PC-9 (cell line): ENCODE measurements around the gene OGFRL1. TPM values are rescaled to one million over a fixed set of nuclear protein-coding genes. Genes with fewer than 3 reads are reported as not detected.

Experiments
- BruUV-seq: library from RNA; stranded (reverse); fragments of 400-500 nt; replicated peaks from 2 replicates; lab custom pipeline; 2021; lab: Mats Ljungman, UMichigan
- CTCF ChIA-PET: fragments of 300-600 bp; sonication (Branson Sonifier 250); formaldehyde crosslinking; loops from one replicate; lab custom pipeline; 2022; ENCODE audit warnings: antibody characterized with exemption; lab: Charles Lee
- POLR2A ChIA-PET: fragments of 300-600 bp; sonication (Branson Sonifier 250); formaldehyde crosslinking; loops from one replicate; lab custom pipeline; 2022; ENCODE audit warnings: antibody characterized with exemption; ENCODE audit not compliant: unreplicated experiment; lab: Charles Lee
- DNase-seq, 2 experiments: peaks; one replicate each; pipeline versions ENCODE4 v3.0.0 to v3.0.0-alpha.2; 2015 to 2022; ENCODE audit warnings: mixed read lengths in 1 of 2
- H2AFZ ChIP-seq: fragments of 200-600 bp; sonication (generic); 2 replicates; pipeline ENCODE4 v1.8.1; 2017; ENCODE audit warnings: antibody characterized with exemption
- H3F3A ChIP-seq: fragments of 200-600 bp; sonication (generic); 2 replicates; pipeline ENCODE4 v1.8.1; 2017; ENCODE audit warnings: antibody characterized with exemption, mild to moderate bottlenecking, low read depth; ENCODE audit not compliant: insufficient read depth
- H3K27ac ChIP-seq: fragments of 200-600 bp; sonication (generic); 2 replicates; pipeline ENCODE4 v1.6.1; 2016; ENCODE audit warnings: mixed run types
- H3K27me3 ChIP-seq: fragments of 200-600 bp; sonication (generic); 2 replicates; pipeline ENCODE4 v1.6.1; 2016; ENCODE audit warnings: low read depth, mixed run types; ENCODE audit not compliant: insufficient read depth
- H3K36me3 ChIP-seq: fragments of 200-600 bp; sonication (generic); 2 replicates; pipeline ENCODE4 v1.6.1; 2016; ENCODE audit warnings: low read depth, mixed run types
- H3K4me1 ChIP-seq: fragments of 200-600 bp; sonication (generic); replicated peaks from 2 replicates; pipeline ENCODE4 v1.6.1; 2016; ENCODE audit warnings: mixed run types; ENCODE audit not compliant: insufficient read depth
- H3K4me2 ChIP-seq: fragments of 200-600 bp; sonication (generic); 2 replicates; pipeline ENCODE4 v1.6.1; 2017; ENCODE audit warnings: mixed run types
- H3K4me3 ChIP-seq: fragments of 200-600 bp; sonication (generic); 2 replicates; pipeline ENCODE4 v1.6.1; 2016; ENCODE audit warnings: mixed run types
- H3K79me2 ChIP-seq: fragments of 200-600 bp; sonication (generic); 2 replicates; pipeline ENCODE4 v1.6.1; 2017; ENCODE audit warnings: low read depth, mixed run types
- H3K9me2 ChIP-seq: fragments of 200-600 bp; sonication (generic); 2 replicates; pipeline ENCODE4 v1.8.1; 2017; ENCODE audit warnings: mild to moderate bottlenecking; ENCODE audit not compliant: insufficient read depth
- H3K9me3 ChIP-seq: fragments of 200-600 bp; sonication (generic); 2 replicates; pipeline ENCODE4 v1.8.1; 2016; ENCODE audit warnings: low read depth; ENCODE audit not compliant: insufficient read depth
- H4K20me1 ChIP-seq: fragments of 200-600 bp; sonication (generic); 2 replicates; pipeline ENCODE4 v1.8.1; 2017; ENCODE audit not compliant: insufficient read depth
- EZH2 ChIP-seq: fragments of 200-600 bp; sonication (generic); IDR thresholded peaks from 2 replicates; pipeline ENCODE4 v1.8.0; 2017; ENCODE audit warnings: antibody characterized with exemption, low read depth
- intact Hi-C: fragments of 100-400 bp; cut with micrococcal nuclease; formaldehyde crosslinking; loops from one replicate; pipeline ENCODE4 v1.10.0; 2022; ENCODE audit not compliant: unreplicated experiment
- total RNA-seq: library from RNA; stranded (reverse); gene quantifications from 2 replicates; pipeline ENCODE4 v1.2.3, GENCODE V29; 2021
- TF ChIP-seq, protein P1 (sequence below): fragments of 200-600 bp; sonication (generic); conservative IDR thresholded peaks from 2 replicates; pipeline ENCODE4 v1.6.1; 2017; ENCODE audit warnings: mixed run types, antibody characterized with exemption, mild to moderate bottlenecking, moderate library complexity

Gene OGFRL1
- total RNA-seq, 1 experiment from 2014 or later: 11.0 TPM

DNA sequence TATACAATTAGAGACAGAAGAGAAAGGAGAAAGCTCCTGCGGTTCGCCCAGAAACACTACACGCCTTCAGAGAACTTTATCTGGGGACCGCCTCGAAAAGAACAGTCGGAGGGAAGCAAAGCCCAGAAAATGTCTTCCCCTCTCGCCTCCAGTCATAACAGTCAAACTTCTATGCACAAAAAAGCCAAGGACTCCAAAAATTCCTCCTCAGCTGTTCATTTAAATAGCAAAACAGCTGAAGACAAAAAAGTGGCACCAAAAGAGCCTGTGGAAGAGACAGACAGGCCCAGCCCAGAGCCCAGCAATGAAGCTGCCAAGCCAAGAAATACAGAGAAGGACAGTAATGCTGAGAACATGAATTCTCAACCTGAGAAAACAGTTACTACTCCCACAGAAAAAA, 12.9 kb downstream of the OGFRL1 start:
- H3F3A ChIP-seq: peaks cover 19% of the 10 kb centered on the region; the same call in 1 of the 2 replicates
- CTCF ChIA-PET: no interaction called here
- no peak overlapping the region for H2AFZ ChIP-seq
- H3K79me2 ChIP-seq: no peaks in the 10 kb centered on the region
- POLR2A ChIA-PET: no interaction called here
- no peaks in the 10 kb centered on the region for H3K27me3 ChIP-seq
- no peak for TF ChIP-seq EZH2
- TF ChIP-seq, protein P1, sequence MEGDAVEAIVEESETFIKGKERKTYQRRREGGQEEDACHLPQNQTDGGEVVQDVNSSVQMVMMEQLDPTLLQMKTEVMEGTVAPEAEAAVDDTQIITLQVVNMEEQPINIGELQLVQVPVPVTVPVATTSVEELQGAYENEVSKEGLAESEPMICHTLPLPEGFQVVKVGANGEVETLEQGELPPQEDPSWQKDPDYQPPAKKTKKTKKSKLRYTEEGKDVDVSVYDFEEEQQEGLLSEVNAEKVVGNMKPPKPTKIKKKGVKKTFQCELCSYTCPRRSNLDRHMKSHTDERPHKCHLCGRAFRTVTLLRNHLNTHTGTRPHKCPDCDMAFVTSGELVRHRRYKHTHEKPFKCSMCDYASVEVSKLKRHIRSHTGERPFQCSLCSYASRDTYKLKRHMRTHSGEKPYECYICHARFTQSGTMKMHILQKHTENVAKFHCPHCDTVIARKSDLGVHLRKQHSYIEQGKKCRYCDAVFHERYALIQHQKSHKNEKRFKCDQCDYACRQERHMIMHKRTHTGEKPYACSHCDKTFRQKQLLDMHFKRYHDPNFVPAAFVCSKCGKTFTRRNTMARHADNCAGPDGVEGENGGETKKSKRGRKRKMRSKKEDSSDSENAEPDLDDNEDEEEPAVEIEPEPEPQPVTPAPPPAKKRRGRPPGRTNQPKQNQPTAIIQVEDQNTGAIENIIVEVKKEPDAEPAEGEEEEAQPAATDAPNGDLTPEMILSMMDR: no peak
- no peak overlapping the region for H3K4me2 ChIP-seq
- DNase-seq: no peak
- H3K9me2 ChIP-seq: no peaks in the 10 kb centered on the region
- intact Hi-C loops: no loop called here
- H3K9me3 ChIP-seq: no peaks in the 10 kb centered on the region
- peaks cover 18% of the 10 kb centered on the region for H3K4me1 ChIP-seq
- no peak overlapping the region for H3K27ac ChIP-seq
- H4K20me1 ChIP-seq: no peaks in the 10 kb centered on the region
- peaks cover 13% of the 10 kb centered on the region for H3K36me3 ChIP-seq
- BruUV-seq: no TSS peak
- H3K4me3 ChIP-seq: no peak overlapping the region

DNA sequence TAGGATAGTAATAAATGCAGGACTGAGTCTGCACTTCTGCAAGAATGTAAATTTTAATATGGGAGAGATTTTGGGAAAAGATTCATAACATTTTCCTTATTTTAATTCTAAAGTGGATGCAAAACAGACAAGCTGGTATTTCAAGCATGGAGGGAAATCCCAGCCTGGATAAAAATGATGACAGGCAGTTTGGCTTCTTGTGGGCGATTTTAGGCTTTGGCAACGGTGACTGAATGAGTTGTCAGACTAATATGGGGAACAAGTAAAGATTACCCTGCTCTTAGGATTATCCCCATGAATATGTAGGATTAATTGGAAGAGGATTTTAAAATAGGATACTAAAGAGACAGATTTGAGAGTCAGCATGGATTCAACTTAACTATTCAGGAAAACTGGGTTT, 21.0 kb downstream of the OGFRL1 start:
- POLR2A ChIA-PET: no interaction called here
- no peak overlapping the region for H3K4me3 ChIP-seq
- H3K9me2 ChIP-seq: no peaks in the 10 kb centered on the region
- no peaks in the 10 kb centered on the region for H4K20me1 ChIP-seq
- H3K36me3 ChIP-seq: 0 out of 2 replicates have a peak, but pooled peaks cover 4% of the 10 kb centered on the region
- H3K79me2 ChIP-seq: no peaks in the 10 kb centered on the region
- no peak overlapping the region for H2AFZ ChIP-seq
- no peak for DNase-seq
- no peaks in the 10 kb centered on the region for H3K9me3 ChIP-seq
- H3K4me2 ChIP-seq: no peak overlapping the region
- TF ChIP-seq EZH2: no peak
- CTCF ChIA-PET: interaction anchor here (0.7 kb wide), 1 partner anchor 1368 kb away, joined by 4 read pairs; no protein-coding TSS in a partner anchor
- H3K27ac ChIP-seq: no peak overlapping the region
- no peaks in the 10 kb centered on the region for H3K27me3 ChIP-seq
- no TSS peak for BruUV-seq
- no peaks in the 10 kb centered on the region for H3F3A ChIP-seq
- intact Hi-C loops: no loop called here
- no peaks in the 10 kb centered on the region for H3K4me1 ChIP-seq

DNA sequence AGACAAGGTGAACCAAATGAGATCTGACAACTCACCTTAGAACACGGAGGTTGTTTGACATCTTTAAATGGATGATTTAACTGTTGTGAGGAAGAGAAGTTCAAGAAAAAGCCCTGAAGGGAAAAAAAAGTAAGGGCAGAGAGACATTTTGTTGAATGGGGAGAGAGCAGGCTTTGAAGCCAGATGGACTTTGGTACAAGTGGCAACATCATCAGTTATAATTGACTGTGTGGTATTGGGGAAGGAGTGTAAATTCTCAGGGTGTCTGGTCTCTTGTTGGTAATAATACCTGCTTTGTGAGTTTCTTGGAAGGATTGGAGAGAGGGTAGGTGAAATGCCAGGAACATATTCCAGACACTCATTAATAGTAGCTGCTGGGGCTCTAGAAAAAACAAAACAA, 21.6 kb downstream of the OGFRL1 start:
- POLR2A ChIA-PET: no interaction called here
- CTCF ChIA-PET: interaction anchor here (0.7 kb wide), 1 partner anchor 1367 kb away, joined by 4 read pairs; no protein-coding TSS in a partner anchor
- no peaks in the 10 kb centered on the region for H3K9me2 ChIP-seq
- no peaks in the 10 kb centered on the region for H4K20me1 ChIP-seq
- no peaks in the 10 kb centered on the region for H3K79me2 ChIP-seq
- no peak overlapping the region for H3K4me3 ChIP-seq
- no peak overlapping the region for H2AFZ ChIP-seq
- no peaks in the 10 kb centered on the region for H3K9me3 ChIP-seq
- intact Hi-C loops: no loop called here
- no peak for DNase-seq
- TF ChIP-seq EZH2: no peak
- TF ChIP-seq, protein P1: no peak
- H3K4me1 ChIP-seq: no peaks in the 10 kb centered on the region
- no peak overlapping the region for H3K4me2 ChIP-seq
- no peaks in the 10 kb centered on the region for H3K27me3 ChIP-seq
- no peak overlapping the region for H3K27ac ChIP-seq
- no TSS peak for BruUV-seq
- 0 out of 2 replicates have a peak, but pooled peaks cover 4% of the 10 kb centered on the region for H3K36me3 ChIP-seq
- H3F3A ChIP-seq: no peaks in the 10 kb centered on the region

DNA sequence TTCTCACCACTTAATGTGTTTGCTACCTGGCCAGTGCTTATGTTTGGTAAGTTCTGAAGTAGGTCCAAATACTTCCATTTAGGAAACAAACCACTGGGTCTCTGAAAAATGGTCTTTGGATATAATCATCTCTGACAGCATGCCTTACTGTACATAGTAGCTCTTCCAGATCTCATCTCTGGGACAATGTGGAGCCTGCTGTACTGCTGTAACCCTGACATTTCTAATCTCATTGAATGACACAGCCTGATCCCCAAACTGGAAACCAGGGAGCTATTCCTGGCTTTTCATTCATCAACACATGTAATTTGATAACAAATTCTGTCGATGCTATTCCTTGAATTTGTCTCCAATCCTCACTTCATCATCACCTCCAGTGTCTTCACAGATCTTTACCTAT, 23.5 kb downstream of the OGFRL1 start:
- ChIA-PET POLR2A (no interaction called here), CTCF (no interaction called here)
- Histone ChIP-seq H3K36me3 (no peaks in the 10 kb centered on the region), H3K4me1 (no peaks in the 10 kb centered on the region), H3K9me2 (peaks cover 3% of the 10 kb centered on the region; the same call in 1 of the 2 replicates), H4K20me1 (no peaks in the 10 kb centered on the region), H3K27ac (no peak overlapping the region), H3K9me3 (no peaks in the 10 kb centered on the region), H3K4me3 (no peak overlapping the region), H2AFZ (no peak overlapping the region), H3K79me2 (no peaks in the 10 kb centered on the region), H3K4me2 (no peak overlapping the region), H3F3A (no peaks in the 10 kb centered on the region), H3K27me3 (no peaks in the 10 kb centered on the region)
- BruUV-seq: no TSS peak
- intact Hi-C loops: no loop called here
- no peak for DNase-seq
- TF ChIP-seq EZH2: no peak
- TF ChIP-seq, protein P1: no peak
